ENCODE measurements around the gene TMEM30A. TPM values are rescaled to one million over a fixed set of nuclear protein-coding genes. Genes with fewer than 3 reads are reported as not detected.

Gene TMEM30A
- total and polyA plus RNA-seq, 12 donors: 28.7 to 68.0 (median 51.0) TPM

- TF ChIP-seq, protein P1, sequence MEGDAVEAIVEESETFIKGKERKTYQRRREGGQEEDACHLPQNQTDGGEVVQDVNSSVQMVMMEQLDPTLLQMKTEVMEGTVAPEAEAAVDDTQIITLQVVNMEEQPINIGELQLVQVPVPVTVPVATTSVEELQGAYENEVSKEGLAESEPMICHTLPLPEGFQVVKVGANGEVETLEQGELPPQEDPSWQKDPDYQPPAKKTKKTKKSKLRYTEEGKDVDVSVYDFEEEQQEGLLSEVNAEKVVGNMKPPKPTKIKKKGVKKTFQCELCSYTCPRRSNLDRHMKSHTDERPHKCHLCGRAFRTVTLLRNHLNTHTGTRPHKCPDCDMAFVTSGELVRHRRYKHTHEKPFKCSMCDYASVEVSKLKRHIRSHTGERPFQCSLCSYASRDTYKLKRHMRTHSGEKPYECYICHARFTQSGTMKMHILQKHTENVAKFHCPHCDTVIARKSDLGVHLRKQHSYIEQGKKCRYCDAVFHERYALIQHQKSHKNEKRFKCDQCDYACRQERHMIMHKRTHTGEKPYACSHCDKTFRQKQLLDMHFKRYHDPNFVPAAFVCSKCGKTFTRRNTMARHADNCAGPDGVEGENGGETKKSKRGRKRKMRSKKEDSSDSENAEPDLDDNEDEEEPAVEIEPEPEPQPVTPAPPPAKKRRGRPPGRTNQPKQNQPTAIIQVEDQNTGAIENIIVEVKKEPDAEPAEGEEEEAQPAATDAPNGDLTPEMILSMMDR (IDR thresholded peaks at IDR 0.05): no peak
- WGBS, 2 donors: 86 to 95% methylated on average over 1 of the region's 1 CpG
- Histone ChIP-seq H3K9me3 (no peaks in the 10 kb centered on the region), H3K4me3 (no peak overlapping the region), H3K27ac (no peak overlapping the region), H3K27me3 (no peaks in the 10 kb centered on the region), H3K36me3 (peaks cover 0 to 25% (median 0%) of the 10 kb centered on the region in 9 donors), H3K4me1 (peaks cover 0 to 48% (median 34%) of the 10 kb centered on the region in 9 donors)
- intact Hi-C loops (cut with DNase I): loop anchor here in 2 of 10 donors (5.0 to 10.0 kb wide), 2 partner anchors 240 to 317 kb away; partner anchors contain the start of gene SENP6 (in 1 of the 2)
- ATAC-seq (no peak), DNase-seq (no peak)
Measured at GRCh38 chr6:75287424-75287823, 2.8 kb upstream of the TMEM30A start.

DNA sequence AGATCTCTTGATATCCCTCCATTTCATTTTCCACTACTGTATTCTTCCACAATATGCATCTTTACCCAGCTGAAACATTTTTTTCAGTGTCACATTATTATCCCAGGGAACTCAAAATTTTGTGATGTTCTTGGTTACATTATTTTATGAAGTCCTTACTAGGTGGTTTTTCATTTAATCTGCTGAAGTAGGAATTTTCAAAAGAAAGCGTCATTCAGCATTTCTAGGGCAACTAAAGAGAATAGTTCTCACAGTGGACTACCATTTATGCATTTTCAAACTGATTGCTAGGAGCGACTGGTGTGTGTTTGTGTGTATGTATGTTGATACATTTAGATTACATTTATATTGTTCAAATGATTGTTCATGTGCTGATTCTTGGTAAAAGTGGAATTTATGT, 2.4 kb upstream of the TMEM30A start:
- intact Hi-C loops (cut with DNase I): loop anchor here in 2 of 10 donors (5.0 to 10.0 kb wide), 2 partner anchors 240 to 318 kb away; partner anchors contain the start of gene SENP6 (in 1 of the 2)
- Histone ChIP-seq H3K4me1 (peaks cover 0 to 48% (median 35%) of the 10 kb centered on the region in 9 donors), H3K4me3 (no peak overlapping the region), H3K9me3 (no peaks in the 10 kb centered on the region), H3K36me3 (peaks cover 0 to 25% (median 0%) of the 10 kb centered on the region in 9 donors), H3K27me3 (no peaks in the 10 kb centered on the region), H3K27ac (no peak overlapping the region)
- 86 to 88% methylated on average over 2 of the region's 2 CpGs for WGBS, 2 donors
- no peak for DNase-seq
- TF ChIP-seq, protein P1 (IDR thresholded peaks at IDR 0.05): no peak
- no peak for ATAC-seq

DNA sequence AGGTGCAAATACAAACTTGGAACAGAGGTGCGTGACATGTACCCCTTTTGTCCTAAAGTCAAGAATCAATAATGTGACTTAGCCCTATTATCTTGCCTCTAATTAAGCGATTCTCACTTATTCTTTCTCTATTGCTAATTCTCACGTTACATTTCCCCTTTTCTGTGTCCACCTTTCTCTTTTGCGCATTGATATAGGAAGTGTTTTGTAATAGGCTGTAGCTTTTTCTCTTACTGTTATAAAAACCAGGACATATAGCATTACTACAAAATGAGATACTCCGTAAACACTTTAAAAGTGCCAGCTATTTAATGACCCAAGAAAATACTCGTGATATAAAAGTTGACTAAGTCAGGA, 669 bp upstream of the TMEM30A start:
- intact Hi-C loops (cut with DNase I): loop anchor here in 2 of 10 donors (5.0 to 10.0 kb wide), 2 partner anchors 242 to 320 kb away; partner anchors contain the start of gene SENP6 (in 1 of the 2)
- DNase-seq (no peak), ATAC-seq (no peak)
- peaks cover 0 to 12% (median 0%) of the 10 kb centered on the region in 9 donors for H3K36me3 ChIP-seq
- peaks cover 0 to 57% (median 41%) of the 10 kb centered on the region in 9 donors for H3K4me1 ChIP-seq
- 2 to 5% methylated on average over 6 of the region's 6 CpGs for WGBS, 2 donors
- H3K9me3 ChIP-seq: no peaks in the 10 kb centered on the region
- TF ChIP-seq, protein P1 (IDR thresholded peaks at IDR 0.05): no peak
- H3K27me3 ChIP-seq: no peaks in the 10 kb centered on the region
- H3K27ac ChIP-seq: peak overlapping the region in 9 of 10 donors; percentile 74 to 95 (median 92)
- peak overlapping the region; percentile 26 to 96 (median 90) for H3K4me3 ChIP-seq

GRCh38 chr6:75283907-75284631, 523 bp downstream of the TMEM30A start:
- no peak for DNase-seq
- H3K27ac ChIP-seq: peak overlapping the region; percentile 68 to 95 (median 92)
- TF ChIP-seq, protein P1 (IDR thresholded peaks at IDR 0.05): no peak
- H3K36me3 ChIP-seq: peaks cover 0 to 5% (median 0%) of the 10 kb centered on the region in 9 donors
- H3K9me3 ChIP-seq: no peaks in the 10 kb centered on the region
- peaks cover 0 to 69% (median 53%) of the 10 kb centered on the region in 9 donors for H3K4me1 ChIP-seq
- peak overlapping the region; percentile 80 to 96 (median 90) for H3K4me3 ChIP-seq
- no peaks in the 10 kb centered on the region for H3K27me3 ChIP-seq
- 0% methylated on average over 36 of the region's 36 CpGs for WGBS, 2 donors
- peak; percentile 1 to 43 (median 12) for ATAC-seq
- intact Hi-C loops (cut with DNase I): loop anchor here in 1 of 10 donors (10.0 kb wide), 1 partner anchor 321 kb away; the partner anchor contains the start of gene SENP6

Measured in heart right ventricle (tissue), 16 donors.